ENCODE measurements around the gene SPNS1.

DNA sequence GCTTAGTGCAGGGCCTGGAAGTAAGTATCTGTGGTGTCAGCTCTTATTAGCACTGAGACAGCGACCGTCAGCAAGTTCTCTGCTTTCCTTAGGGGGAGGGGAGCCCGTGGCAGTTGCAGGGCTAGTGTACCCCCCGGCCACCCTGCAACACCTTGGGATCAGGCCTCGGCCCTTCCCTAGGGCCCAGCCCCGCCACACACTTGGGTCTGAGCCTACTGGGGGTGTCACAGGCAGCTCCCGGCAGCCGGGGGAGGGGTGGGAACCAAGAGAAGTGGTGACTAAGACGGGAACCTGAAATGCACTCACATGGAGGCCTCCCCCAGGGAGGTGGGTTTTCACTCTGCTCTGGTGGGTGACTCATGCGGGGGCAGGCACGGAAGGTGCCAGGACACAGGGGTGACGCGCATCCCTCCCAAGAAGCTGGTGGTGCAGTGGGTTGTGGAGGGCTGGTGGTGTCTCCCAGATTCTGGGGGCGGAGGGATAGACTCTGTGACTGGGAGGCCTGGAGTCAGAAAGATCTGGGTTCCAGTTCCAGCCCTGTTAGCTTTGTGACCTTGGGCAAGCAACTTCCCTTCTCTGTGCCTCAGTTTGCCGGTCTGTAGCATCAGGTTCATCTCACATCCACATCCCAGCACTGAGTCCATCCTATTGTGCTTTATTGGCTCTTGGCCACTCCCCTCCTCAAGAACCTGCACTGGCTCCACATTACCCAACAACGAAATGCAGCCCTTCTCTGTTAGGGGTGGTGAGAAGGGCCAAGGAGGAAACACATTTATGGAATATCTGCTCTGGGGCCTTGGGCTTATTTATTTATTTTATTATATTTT, 54.8 kb downstream of the SPNS1 start:
- TF ChIP-seq, protein P1, sequence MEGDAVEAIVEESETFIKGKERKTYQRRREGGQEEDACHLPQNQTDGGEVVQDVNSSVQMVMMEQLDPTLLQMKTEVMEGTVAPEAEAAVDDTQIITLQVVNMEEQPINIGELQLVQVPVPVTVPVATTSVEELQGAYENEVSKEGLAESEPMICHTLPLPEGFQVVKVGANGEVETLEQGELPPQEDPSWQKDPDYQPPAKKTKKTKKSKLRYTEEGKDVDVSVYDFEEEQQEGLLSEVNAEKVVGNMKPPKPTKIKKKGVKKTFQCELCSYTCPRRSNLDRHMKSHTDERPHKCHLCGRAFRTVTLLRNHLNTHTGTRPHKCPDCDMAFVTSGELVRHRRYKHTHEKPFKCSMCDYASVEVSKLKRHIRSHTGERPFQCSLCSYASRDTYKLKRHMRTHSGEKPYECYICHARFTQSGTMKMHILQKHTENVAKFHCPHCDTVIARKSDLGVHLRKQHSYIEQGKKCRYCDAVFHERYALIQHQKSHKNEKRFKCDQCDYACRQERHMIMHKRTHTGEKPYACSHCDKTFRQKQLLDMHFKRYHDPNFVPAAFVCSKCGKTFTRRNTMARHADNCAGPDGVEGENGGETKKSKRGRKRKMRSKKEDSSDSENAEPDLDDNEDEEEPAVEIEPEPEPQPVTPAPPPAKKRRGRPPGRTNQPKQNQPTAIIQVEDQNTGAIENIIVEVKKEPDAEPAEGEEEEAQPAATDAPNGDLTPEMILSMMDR (IDR thresholded peaks at IDR 0.05): no peak
- TF ChIP-seq, protein P2, sequence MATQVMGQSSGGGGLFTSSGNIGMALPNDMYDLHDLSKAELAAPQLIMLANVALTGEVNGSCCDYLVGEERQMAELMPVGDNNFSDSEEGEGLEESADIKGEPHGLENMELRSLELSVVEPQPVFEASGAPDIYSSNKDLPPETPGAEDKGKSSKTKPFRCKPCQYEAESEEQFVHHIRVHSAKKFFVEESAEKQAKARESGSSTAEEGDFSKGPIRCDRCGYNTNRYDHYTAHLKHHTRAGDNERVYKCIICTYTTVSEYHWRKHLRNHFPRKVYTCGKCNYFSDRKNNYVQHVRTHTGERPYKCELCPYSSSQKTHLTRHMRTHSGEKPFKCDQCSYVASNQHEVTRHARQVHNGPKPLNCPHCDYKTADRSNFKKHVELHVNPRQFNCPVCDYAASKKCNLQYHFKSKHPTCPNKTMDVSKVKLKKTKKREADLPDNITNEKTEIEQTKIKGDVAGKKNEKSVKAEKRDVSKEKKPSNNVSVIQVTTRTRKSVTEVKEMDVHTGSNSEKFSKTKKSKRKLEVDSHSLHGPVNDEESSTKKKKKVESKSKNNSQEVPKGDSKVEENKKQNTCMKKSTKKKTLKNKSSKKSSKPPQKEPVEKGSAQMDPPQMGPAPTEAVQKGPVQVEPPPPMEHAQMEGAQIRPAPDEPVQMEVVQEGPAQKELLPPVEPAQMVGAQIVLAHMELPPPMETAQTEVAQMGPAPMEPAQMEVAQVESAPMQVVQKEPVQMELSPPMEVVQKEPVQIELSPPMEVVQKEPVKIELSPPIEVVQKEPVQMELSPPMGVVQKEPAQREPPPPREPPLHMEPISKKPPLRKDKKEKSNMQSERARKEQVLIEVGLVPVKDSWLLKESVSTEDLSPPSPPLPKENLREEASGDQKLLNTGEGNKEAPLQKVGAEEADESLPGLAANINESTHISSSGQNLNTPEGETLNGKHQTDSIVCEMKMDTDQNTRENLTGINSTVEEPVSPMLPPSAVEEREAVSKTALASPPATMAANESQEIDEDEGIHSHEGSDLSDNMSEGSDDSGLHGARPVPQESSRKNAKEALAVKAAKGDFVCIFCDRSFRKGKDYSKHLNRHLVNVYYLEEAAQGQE (IDR thresholded peaks at IDR 0.05; ENCODE audit: insufficient read depth in 1 of 2, low read depth in 2 of 2, low read length in 1 of 2): no peak
- TF ChIP-seq SIN3A (IDR thresholded peaks at IDR 0.05; ENCODE audit: borderline replicate concordance, insufficient read depth, low read depth, low read length) (no peak), POLR2AphosphoS5 (IDR thresholded peaks at IDR 0.05; ENCODE audit: low read depth, low read length) (no peak), TCF7L2 (IDR thresholded peaks at IDR 0.05; ENCODE audit: low read depth, low read length) (no peak)
